Muscle layer of colon (tissue), 2 donors: ENCODE data around the gene NTN3.
A peak's percentile ranks its signal among the peaks of the same experiment; 100 is the strongest.

ENCODE experiments used
- H3K27ac ChIP-seq: one replicate; pipeline ENCODE4 v1.7.0; 2013; ENCODE audit warnings: low read depth, mild to moderate bottlenecking, low read length, moderate library complexity
- H3K27me3 ChIP-seq, 2 donors: one replicate each; pipeline ENCODE4 v1.7.0; 2013; ENCODE audit warnings: low read length in 2 of 2, mild to moderate bottlenecking in 2 of 2; ENCODE audit not compliant: insufficient read depth in 2 of 2, control insufficient read depth in 1 of 2
- H3K36me3 ChIP-seq: one replicate; pipeline ENCODE4 v1.7.0; 2013; ENCODE audit warnings: mild to moderate bottlenecking, low read length; ENCODE audit not compliant: insufficient read depth
- H3K4me1 ChIP-seq: one replicate; pipeline ENCODE4 v1.7.0; 2013; ENCODE audit warnings: mild to moderate bottlenecking, low read length; ENCODE audit not compliant: insufficient read depth
- H3K4me3 ChIP-seq, 2 donors: one replicate each; pipeline ENCODE4 v1.7.0; 2013; ENCODE audit warnings: low read length in 2 of 2, low read depth in 1 of 2, mild to moderate bottlenecking in 1 of 2, moderate library complexity in 1 of 2
- H3K9ac ChIP-seq: one replicate; pipeline ENCODE4 v1.7.0; 2013; ENCODE audit warnings: low read length
- H3K9me3 ChIP-seq: one replicate; pipeline ENCODE4 v1.7.0; 2013; ENCODE audit warnings: mild to moderate bottlenecking, low read length
- donor health status: abdominal sarcoma.
- donor health status: Adenocarcinoma of cecum.

Gene NTN3

DNA sequence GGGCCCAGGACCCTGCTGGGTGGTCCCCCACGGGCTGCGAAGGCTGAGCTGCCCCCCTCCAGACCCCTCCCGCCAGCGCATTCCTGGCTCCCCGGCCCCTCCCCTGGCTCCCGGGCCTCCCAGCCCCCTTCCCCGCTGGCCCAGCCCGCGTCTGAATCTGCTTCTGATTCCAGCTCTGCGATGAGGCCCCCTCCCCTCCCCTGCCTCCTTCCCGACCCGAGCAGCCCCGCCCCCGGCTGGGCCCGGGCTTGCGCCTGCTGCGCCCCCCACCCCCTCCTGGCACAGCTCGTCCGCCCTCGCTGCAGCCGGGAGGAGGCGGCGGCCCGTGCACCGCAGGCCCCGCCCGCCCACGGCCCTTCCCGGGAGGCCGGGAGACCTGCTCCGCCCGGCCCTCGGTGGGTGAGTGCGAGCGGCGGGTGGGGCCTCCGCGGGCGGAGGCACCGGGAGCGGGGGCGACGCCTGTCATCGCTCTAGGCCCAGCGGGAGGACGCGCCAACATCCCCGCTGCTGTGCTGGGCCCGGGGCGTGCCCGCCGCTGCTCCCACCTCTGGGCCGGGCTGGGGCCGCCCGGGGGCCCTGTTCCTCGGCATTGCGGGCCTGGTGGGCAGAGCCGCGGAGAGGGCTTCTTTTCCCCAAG lies at the start of gene NTN3:
Gene NTN3 (plus strand): TSS at position 282 of the 637 bp plus-strand sequence. CDS start 405 bp downstream, outside the sequence.
- Histone ChIP-seq H3K9me3 (no peaks in the 10 kb centered on the region), H3K9ac (no peak within 1 kb of the TSS), H3K27me3 (peaks cover 22 to 59% of the 10 kb centered on the region in 2 donors), H3K4me1 (peaks cover 14% of the 10 kb centered on the region), H3K27ac (no peak within 1 kb of the TSS), H3K4me3 (no peak within 1 kb of the TSS), H3K36me3 (no peaks in the 10 kb centered on the region)

DNA sequence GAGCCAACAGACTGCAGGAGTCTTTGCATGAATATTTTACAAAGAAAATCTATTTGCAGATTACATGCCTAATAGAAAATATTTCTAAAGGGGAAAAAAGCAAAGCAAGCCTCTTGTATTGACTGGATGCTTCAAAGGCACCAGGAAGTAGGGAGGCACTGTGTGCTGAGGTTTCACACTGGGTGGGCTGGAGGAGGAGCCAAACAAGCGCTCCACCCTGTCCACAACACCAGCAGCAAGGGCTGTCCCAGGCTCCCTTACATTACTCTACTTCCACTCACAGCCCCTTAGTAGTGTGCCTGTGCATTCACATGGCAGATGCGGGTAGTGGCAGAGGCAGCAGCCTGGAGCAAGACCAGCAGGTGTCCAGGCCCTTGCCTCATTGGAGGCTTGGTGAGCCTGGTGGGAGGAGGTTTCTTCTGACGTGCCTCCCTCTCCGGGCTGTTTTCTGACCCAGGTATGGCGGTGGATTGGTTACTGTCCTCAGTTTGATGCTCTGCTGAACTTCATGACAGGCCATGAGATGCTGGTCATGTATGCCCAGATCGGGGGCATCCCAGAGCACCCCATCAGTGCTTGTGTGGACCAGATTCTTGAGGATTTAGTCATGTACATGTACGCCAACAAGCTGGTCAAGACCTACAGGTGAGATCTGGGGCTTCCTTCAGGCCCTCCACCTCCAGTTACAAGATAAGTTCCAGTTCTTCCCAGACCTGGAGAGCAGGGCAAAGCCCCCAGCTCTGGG lies 48.8 kb upstream of the NTN3 start:
- Histone ChIP-seq H3K9ac (no peak overlapping the region), H3K4me3 (no peak overlapping the region), H3K4me1 (no peaks in the 10 kb centered on the region), H3K27me3 (no peaks in the 10 kb centered on the region), H3K36me3 (no peaks in the 10 kb centered on the region), H3K9me3 (no peaks in the 10 kb centered on the region), H3K27ac (no peak overlapping the region)

DNA sequence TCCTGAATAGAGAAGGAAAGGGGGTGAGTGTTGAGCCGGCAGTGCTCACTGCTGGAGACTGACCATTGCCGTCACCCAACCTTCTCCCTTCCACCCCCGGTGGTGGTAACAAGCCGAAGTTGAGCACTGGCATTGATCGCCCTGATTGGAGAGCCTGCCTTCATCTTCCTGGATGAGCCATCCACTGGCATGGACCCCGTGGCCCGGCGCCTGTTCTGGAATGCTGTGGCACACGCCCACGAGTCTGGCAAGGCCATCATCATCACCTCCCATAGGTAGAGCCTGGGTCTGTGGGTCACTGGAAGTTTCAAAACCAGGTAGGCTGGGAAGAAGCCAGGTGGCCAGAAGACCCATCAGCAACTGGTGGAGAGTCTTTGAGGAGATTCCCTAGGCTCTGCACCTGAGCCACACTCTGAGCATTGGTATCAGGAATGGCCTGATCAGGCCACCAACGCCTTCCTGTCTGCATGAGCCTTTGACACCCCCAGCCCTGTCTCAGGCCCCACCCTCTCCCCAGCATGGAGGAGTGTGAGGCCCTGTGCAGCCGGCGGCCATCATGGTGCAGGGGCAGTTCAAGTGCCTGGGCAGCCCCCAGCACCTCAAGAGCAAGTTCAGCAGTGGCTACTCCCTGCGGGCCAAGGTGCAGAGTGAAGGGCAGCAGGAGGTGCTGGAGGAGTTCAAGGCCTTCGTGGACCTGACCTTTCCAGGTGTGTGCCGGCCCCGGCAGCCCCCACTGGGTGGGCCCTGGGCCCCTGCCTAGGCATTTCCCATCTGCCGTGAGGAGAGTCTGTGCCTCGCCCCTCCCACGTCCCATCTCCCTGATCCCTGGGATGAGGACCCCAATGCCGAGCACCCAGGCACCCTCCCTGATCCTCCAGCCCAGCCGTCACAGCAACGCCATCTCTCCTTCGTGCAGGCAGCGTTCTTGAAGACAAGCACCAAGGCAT lies 46.8 kb upstream of the NTN3 start:
- no peaks in the 10 kb centered on the region for H3K36me3 ChIP-seq
- no peak overlapping the region for H3K27ac ChIP-seq
- no peaks in the 10 kb centered on the region for H3K4me1 ChIP-seq
- H3K27me3 ChIP-seq, result no peaks in the 10 kb centered on the region
- no peaks in the 10 kb centered on the region for H3K9me3 ChIP-seq
- no peak overlapping the region for H3K9ac ChIP-seq
- no peak overlapping the region for H3K4me3 ChIP-seq

DNA sequence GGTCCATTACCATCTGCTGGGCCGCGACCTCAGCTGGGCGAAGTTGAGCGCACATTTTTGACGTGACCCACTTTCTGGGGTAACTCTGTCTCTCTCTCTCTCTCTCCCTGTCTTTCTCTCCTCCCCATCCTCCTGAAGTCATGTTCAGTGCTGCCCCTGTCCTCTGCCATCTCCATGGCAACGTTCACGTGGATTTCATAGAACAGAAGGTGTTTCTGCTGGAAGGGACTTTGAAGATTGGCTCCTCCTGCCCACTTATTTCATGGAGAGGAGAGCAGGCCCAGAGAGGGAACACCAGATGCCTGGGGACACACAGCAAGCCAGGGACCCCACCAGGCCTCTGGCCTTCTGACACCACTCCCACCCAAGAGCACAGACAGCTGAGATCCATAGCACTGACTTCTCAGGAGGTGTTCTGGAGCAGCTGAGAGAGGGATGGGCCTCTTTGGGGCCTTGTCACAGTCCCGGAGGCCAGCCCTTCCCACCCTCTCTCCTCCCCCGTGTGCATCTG lies 46.0 kb upstream of the NTN3 start:
- Histone ChIP-seq H3K9ac (no peak overlapping the region), H3K4me1 (peaks cover 4% of the 10 kb centered on the region), H3K4me3 (no peak overlapping the region), H3K36me3 (no peaks in the 10 kb centered on the region), H3K27ac (no peak overlapping the region), H3K9me3 (no peaks in the 10 kb centered on the region), H3K27me3 (no peaks in the 10 kb centered on the region)

DNA sequence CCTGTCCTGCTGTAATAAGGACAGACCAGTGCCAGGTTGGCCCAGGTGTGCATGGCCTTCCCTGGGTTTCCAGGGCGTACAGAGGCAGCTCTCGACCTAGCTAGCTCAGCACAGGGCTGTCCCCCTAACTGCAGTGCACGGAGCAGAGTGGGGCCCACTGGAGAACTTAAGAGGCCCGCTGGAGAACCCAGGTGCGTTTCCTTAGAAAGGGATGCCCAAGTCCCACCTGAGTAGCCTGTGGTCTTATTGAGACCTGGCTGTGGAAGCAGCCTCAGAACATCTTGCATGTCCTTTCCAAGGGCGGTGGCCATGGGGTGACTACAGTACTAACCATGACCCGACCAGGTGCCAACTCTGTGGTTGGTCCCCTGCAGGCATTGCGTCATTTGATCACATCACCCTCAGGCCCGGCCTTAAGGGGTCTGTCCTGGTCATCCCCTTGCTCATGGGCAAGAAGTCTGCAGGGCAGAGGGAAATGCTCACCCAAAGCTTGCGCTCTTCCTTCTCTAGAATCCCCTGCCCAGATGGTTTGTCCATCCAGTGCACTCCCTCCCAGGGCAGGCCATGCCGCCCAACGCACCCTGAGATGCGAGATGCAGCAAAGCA lies 45.2 kb upstream of the NTN3 start:
- Histone ChIP-seq H3K9me3 (no peaks in the 10 kb centered on the region), H3K4me1 (peaks cover 13% of the 10 kb centered on the region), H3K27me3 (no peaks in the 10 kb centered on the region), H3K27ac (no peak overlapping the region), H3K36me3 (no peaks in the 10 kb centered on the region), H3K4me3 (no peak overlapping the region), H3K9ac (no peak overlapping the region)

DNA sequence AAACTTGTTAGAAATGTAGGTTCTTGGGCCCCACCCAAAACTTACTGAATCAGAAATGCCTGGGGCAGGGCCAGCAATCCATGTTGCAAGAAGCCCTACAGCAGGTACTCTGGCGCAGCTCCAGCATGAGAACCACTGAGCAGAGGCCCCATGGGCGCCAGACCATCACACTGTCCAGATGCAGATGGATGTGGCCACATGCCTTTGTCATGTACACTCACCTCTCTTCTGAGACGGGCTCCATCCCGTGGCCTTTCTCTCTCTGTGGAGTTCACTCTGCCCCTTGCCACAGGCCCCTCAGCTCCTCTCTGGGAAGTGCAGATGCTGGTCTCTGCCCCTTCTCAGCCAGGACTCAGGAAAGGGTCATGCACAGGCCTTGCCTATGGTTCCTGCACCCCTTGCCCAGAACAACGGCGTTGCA lies 44.1 kb upstream of the NTN3 start:
- Histone ChIP-seq H3K27me3 (no peaks in the 10 kb centered on the region), H3K4me1 (peaks cover 14% of the 10 kb centered on the region), H3K36me3 (no peaks in the 10 kb centered on the region), H3K4me3 (no peak overlapping the region), H3K9ac (no peak overlapping the region), H3K9me3 (no peaks in the 10 kb centered on the region), H3K27ac (no peak overlapping the region)

DNA sequence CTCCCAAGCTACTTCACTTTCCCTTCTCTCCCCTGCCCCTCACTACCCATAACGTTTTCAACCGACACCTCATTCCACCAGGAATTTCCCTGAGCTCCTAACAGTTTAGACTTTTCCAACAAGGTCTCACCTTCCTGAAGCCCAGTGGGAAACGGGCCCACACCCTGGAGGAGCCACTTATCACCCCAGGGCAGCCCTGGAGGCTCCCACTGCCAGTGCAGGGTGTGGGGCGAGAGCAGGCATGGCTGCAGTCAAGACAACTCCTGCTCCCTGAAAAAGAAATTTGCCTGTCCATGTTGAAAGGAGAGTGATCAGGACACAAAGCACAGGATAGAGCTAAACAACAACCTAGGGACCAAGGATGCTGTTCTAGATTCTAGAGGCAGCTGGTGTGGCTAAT lies 43.6 kb upstream of the NTN3 start:
- H3K4me3 ChIP-seq, result no peak overlapping the region
- H3K9ac ChIP-seq, result no peak overlapping the region
- no peaks in the 10 kb centered on the region for H3K9me3 ChIP-seq
- no peaks in the 10 kb centered on the region for H3K27me3 ChIP-seq
- peaks cover 14% of the 10 kb centered on the region for H3K4me1 ChIP-seq
- no peaks in the 10 kb centered on the region for H3K36me3 ChIP-seq
- no peak overlapping the region for H3K27ac ChIP-seq

DNA sequence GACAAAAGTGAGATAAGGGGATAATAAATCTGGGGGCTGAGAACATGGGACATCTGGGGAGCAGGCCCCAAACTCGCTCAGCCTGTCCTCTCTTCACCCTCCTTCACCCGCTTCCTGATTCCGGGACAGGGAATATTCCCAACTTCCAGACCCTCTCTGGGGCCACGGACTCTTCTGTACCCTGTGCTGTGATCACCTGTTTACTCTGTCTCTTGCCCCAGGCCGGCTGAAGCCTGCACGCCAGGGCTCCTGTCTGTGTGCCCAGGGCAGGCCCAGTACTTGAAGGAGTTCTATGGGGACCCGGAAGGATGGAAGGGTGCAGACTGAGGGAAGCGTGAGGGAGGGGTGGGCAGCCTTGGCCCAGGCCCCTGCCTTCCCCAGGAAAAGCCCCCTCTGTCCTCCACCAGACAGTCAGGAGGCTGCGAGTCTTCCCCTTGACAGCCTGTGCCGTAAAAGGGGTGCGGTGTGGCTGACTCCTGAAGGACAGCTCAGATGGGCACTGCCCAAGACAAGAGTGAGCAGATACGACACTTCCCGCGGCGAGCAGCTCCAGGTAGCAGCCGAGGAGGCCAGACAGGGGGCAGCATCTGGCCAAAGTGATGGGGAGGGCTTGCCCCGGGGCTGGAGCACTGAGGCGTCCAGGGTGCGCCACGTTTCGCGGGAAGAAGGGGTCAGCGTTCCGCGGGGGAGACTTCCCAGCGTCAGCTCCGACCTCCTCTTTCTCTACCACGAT lies 42.9 kb upstream of the NTN3 start:
- Histone ChIP-seq H3K4me3 (peak overlapping the region; percentile 71 to 91), H3K9ac (no peak overlapping the region), H3K36me3 (peaks cover 4% of the 10 kb centered on the region), H3K27ac (peak overlapping the region; percentile 63), H3K27me3 (no peaks in the 10 kb centered on the region), H3K9me3 (no peaks in the 10 kb centered on the region), H3K4me1 (peaks cover 14% of the 10 kb centered on the region)

DNA sequence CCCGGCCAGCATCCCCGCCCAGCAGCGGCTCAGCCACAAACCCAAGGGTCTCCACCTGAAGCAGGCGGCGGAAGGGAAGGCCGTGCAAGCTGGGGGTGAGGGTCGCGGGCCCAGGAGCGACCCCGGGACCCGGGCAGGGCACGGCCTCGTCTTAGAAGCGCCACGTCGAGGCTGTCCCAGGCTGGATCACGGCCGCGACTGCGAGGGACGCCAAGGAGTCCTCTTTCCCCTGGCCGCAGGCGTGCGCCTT lies 42.4 kb upstream of the NTN3 start:
- Histone ChIP-seq H3K9ac (no peak overlapping the region), H3K4me1 (peaks cover 14% of the 10 kb centered on the region), H3K9me3 (no peaks in the 10 kb centered on the region), H3K36me3 (peaks cover 5% of the 10 kb centered on the region), H3K4me3 (peak overlapping the region; percentile 71 to 91), H3K27ac (peak overlapping the region; percentile 63), H3K27me3 (no peaks in the 10 kb centered on the region)

DNA sequence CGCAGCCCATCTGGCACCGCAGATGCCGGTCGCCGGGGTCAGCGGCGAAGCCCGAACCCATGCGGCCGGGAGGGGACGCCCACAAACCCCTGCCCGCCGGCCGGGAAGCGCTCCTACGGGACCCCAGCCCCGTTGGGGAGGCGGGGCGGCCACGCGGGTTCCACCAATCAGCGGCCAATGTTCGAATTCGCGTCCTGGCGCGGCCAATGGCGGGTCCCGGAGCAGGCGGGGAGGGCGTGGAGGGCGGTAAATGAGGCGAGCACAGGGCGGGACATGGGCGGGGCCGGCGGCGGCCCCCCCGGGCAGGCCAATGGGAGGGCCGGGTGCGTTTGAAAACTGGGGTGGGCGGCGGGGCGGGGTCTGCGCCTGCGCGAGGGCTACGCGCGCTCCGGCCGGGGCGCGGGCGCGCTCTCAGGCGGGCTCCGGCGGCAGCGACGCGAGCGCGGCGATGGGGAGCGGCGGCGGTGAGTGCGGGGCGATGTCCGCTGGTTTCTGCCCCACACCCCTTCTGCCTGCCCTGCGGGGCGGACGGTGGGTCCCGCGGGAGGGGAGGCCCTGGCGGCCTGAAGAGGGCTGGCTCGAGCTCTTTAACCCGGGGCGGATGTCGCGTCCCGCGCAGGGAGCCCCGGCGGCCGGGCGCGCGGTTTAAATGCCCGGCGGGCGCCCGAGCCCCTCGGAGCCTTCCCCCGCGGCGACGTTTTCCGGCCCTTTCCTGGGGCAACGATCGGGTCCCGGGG lies 41.9 kb upstream of the NTN3 start, which contains the start of gene CCNF:
Gene CCNF (plus strand): TSS at position 414 of the 737 bp plus-strand sequence. CDS start 35 bp downstream, at position 449.
- Histone ChIP-seq H3K4me3 (peak within 1 kb of the TSS; percentile 71 to 91), H3K4me1 (peaks cover 14% of the 10 kb centered on the region), H3K9ac (no peak within 1 kb of the TSS), H3K9me3 (no peaks in the 10 kb centered on the region), H3K36me3 (peaks cover 5% of the 10 kb centered on the region), H3K27ac (peak within 1 kb of the TSS; percentile 63), H3K27me3 (no peaks in the 10 kb centered on the region)
